NCI-H460 (cell line): Measurements from ENCODE around the gene HOXB6. TPM values are rescaled to one million over a fixed set of nuclear protein-coding genes. Genes with fewer than 3 reads are reported as not detected.

ENCODE experiments used
- DNase-seq: peaks from one replicate; pipeline ENCODE4 v3.0.0-alpha.2; 2016; ENCODE audit warnings: low read depth; ENCODE audit errors: extremely low read depth
- total RNA-seq: library from RNA; depleted of rRNA; stranded (reverse); fragments of >200 nt; shearing (Covaris generic); gene quantifications from 2 replicates; pipeline ENCODE4 v1.2.3, GENCODE V29; 2014

Gene HOXB6
- total RNA-seq, 1 experiment from 2014 or later: 13.7 TPM

DNA sequence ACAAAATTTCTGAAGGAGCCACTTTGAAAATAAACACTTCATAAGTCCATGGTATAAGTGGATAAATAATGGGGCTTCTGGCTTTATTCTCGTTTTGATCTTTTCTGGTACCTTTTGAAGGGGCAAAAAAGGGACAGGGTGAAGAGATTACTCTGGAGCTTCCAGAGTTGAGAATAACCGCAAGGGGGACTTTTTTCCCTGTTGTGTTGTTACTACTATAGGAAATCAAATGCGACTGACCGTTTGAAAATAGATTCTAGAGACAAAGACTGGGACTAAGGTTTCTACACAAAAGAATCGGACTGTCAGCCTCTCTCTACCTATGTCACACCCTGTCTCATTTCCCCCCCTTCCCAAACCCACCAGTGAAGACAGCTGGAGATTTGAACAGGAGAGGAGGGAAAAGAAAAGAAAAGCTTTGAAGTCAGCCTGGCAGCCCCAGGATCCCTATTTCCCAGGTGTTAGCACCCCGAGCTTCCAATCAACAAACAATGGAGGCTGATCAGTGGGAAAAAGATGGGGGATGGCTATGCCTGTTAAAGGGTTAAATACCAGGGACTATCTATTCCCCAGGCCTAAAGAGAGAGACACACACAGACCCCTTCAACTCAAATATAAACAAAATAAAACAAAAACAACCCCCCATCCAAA, 35.0 kb downstream of the HOXB6 start:
- DNase-seq: no peak

GRCh38 chr17:48569240-48569582, 35.6 kb downstream of the HOXB6 start:
- no peak for DNase-seq

- no peak for DNase-seq
Measured at GRCh38 chr17:48568499-48569239, 36.1 kb downstream of the HOXB6 start.

DNA sequence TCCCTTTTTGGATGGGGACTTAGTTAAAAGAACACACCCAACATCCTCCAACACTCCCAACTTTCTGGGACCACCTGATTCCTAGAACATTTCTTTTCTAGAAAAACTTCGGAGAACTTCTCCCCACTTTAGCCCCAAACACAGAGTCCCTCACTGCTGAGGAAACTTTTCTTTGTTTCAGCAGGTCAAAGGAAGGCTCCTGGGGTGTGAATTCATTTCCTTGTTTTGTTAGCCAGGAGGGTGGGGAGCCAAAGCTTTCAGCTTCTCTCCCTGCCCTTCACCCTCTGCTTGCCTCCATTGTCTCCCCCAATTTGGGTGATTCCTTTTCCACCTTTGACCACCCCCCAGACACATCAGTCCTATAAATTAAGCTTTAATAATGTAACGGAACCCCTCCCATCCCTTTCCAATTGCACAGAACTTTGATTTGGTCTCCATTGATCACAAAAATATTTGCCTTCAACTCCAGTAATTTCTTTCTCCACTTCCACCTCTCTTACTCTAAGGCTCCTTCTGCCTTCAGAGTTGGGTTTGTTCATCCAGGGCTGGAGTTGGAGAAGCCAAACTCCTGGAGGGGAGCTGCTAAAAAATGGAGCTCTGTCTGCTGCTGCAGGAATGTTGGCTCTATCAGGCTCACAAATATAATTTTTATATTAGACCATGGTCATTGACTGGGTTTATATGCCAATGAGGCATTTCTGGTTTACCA, 37.0 kb downstream of the HOXB6 start:
- no peak for DNase-seq

DNA sequence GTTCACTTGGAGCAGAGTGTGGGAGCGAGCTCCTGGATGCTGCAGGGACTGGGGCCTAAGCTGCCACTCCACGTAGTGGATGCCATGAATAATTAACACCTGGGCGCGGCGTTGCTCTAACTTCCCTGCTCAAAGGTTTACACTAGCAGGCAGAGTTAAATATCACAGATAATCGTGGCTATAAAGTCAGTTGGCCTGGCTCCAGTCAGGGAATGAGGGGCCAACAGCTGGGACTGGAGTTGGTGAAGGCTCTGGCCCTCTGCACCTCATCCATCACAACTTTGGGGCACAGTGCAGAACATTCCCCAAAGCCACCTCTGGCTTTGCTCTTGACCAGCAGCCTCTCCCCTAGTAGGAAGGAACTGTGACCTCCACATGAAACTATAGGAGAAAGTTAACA, 37.6 kb downstream of the HOXB6 start:
- DNase-seq: no peak

- no peak for DNase-seq
Measured at GRCh38 chr17:48566717-48567116, 38.1 kb downstream of the HOXB6 start.

- no peak for DNase-seq
Measured at GRCh38 chr17:48565925-48566710, 38.7 kb downstream of the HOXB6 start.

DNA sequence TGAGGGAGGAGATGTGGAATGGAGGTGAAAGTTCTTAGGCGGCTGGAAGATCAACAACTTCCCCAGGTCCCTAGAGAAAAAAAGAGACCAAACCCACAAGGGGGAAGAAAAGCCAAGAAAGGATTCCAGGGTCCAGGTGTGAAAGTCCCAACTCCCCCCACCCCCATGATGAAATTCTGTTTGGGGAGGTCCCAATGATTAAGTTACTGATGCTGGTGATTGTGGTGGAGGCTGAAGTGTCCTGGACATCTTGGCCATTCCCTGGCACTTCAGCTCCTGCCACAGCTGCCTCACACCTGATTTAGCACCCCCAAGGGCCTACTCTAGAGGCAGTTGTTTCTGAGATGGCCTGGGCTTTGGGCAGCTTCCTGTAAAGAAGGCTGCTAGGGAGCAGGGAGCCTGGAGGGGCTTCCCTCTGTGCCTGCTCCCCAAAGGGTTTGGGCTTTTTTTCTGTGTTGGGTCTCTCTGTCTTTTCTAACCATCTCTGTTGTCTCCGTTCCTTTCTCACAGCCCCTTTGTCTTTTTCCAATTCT, 39.7 kb downstream of the HOXB6 start:
- DNase-seq: no peak

DNA sequence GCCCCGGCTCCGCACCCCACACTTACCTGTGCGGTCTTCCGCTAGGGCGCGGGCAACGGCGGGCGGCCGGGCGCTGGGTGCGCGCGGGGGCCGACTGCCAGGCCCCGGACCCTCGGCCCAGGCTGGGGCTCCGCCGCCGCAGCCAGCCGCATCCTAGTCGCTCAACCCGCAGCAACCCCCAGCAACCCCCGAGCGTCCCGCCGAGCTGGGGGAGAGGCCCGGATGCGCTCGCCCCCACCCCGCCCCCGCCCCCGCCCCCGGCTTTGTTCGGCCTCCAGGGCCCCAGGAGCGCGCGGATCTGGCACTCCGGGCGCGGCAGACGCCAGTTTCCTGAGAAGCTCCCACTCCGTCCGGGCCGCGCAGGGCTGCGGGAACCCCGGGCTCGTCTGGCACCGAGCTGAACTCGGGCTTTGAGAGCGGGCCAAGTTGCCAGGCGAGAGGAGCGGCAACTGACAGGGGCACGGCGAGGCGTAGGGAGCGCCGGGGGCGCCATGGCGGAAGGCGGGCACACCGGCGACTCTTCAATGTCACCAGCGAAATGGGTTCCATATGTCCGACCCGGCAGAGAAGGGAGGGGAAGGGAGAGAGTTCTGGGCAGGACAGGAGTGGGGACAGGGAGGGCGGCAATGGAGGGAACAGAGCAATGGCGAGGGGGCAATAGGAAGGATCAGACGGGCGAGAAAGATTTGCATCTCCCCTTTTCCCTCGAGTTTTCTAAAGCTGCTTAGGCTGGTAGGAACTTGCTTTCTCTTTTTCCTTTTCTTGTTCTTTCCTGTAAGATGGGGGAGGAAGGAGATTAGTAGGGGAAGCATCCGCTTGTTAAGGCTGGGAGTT, 40.4 kb downstream of the HOXB6 start:
- DNase-seq: no peak

- DNase-seq: no peak
Measured at GRCh38 chr17:48563867-48564187, 41.0 kb downstream of the HOXB6 start.

- no peak for DNase-seq
Measured at GRCh38 chr17:48563385-48563838, 41.4 kb downstream of the HOXB6 start.

- no peak for DNase-seq
Measured at GRCh38 chr17:48562934-48563333, 41.9 kb downstream of the HOXB6 start.

GRCh38 chr17:48561884-48562810, 42.6 kb downstream of the HOXB6 start:
- no peak for DNase-seq

GRCh38 chr17:48559840-48560817, 44.7 kb downstream of the HOXB6 start:
- no peak for DNase-seq

GRCh38 chr17:48559122-48559839, 45.5 kb downstream of the HOXB6 start:
- no peak for DNase-seq

DNA sequence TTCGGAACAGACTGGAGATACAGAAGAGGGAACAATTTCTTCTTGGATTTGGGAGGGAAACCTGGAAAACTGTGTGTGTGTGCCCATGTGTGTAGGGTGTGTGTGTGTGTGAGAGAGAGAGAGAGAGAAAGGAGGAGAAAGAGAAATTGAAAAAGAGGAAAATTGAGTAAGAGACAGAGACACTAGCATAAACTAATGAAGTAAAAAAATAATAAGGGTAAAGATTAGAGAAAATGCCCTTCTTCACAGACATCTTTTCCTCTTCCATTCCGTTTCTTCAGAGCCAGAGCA, 46.0 kb downstream of the HOXB6 start:
- DNase-seq: no peak
